ENCODE data around the gene GRIK4.
"Not testable (repeated sequence)": the region's sequence is repeated elsewhere in the genome, so short reads cannot be mapped to it uniquely, and the experiment has no call there.

The GRIK4 gene

DNA sequence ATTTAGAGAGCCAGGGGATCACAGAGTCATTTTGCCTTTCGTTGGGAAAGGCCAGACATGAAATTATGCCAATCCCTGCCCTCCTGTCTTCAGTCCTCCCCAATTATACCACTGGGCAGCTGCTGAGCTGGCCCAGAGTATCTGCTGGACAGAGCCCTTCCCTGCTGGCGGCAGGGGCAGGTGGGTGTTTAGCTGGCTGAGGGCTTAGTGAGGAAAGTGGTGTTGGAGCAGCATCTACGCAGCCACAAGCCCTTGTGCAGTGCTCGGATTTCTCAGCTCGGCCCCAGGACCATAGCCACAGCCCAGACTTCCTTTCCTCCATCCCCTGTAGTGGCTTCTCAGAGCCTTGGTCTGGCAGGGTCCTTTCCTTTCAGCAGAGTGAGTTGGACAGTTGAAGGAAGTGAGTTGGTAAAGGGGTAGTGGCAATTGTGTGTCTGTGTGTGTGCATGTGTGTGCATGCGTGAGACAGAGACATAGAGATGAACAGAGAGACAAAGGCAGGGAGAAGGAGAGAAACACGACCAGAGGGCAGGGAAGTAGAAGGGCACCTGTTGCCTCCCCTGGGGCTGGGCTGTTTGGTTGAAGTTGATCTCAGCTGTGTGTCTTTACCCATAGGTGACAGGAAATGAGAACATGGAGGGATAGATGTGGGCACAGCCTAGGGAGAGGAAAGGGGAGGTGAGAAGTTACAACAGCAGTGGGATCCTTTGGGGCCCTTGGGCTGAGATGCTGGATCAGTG, 66.2 kb downstream of the GRIK4 start:
- DNase-seq = no peak

DNA sequence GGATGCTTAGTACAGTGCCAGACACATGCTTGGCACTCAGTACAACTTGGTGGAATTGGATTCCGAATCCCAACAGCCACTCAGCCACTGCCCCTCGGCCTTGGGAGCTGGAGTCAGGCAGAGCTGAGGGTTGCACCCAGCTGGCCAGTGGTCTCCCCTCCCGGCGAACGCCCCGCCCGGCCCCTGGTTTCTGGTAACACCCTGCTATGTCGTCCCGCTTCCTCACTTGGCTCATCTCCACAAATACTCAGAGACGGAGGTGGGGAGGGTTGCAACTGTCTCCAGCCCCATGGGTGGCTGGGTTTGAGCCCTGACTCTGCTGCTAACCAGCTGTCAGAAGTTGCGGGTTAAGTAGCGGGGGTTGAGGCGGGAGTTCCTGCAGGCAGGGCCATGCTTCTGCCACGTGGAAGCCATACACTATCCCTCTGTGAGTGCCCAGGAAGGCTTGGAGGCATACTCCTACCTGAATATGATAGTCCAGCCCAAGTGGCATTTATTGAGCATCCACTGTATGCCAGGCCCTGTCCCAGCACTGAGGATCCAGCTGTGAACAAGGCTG, 67.1 kb downstream of the GRIK4 start:
- DNase-seq = no peak

- no peak for DNase-seq
These were observed 68.1 kb downstream of the GRIK4 start for GRCh38 chr11:120579611-120580031.

GRCh38 chr11:120581313-120581712, 69.8 kb downstream of the GRIK4 start:
- DNase-seq = no peak

GRCh38 chr11:120582535-120582934, 71.0 kb downstream of the GRIK4 start:
- DNase-seq = not testable (repeated sequence)

DNA sequence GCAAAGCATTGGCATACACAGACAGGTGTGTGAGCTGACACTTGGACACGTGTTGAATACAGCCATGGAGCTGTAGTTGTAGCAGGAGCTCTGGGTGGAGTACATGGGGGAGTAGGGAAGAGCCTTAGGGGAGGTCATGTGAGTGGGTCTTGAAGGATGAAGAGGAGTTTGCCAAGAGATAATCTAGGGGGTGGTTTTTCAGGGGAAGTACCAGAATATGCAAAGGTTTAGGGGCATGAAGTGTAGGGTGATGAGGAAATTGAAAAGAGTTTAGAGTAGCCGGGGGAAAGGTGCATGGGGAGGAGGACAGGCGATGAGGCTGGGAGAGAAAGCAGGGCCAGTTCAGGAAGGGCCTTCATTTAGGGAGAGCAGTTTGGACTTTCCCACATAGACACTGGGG, 74.5 kb downstream of the GRIK4 start:
- no peak for DNase-seq

GRCh38 chr11:120586728-120587127, 75.2 kb downstream of the GRIK4 start:
- no peak for DNase-seq

- no peak for DNase-seq
These were observed 75.8 kb downstream of the GRIK4 start for GRCh38 chr11:120587299-120587698.

GRCh38 chr11:120589376-120589775, 77.8 kb downstream of the GRIK4 start:
- DNase-seq = no peak

DNA sequence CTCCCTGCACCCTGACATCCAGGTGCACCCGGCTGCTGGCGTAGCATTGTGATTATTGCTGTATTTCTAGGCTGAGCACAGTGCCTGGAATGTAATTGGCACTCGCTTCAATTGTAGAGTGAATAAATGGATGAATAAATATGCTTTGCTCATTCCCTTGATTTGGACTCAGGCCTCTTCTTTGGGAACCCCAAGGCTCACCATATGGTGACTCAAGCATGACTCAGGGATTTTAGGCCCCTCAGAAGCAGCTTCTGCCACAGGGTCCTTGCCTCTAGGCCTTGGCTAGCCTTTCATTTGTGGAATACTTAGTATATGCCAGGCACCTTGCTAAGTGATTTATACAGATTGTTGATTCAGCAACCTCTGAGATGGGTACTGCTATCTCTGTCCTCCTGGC, 78.9 kb downstream of the GRIK4 start:
- DNase-seq = no peak

- no peak for DNase-seq
These were observed 83.2 kb downstream of the GRIK4 start for GRCh38 chr11:120594746-120595145.

DNA sequence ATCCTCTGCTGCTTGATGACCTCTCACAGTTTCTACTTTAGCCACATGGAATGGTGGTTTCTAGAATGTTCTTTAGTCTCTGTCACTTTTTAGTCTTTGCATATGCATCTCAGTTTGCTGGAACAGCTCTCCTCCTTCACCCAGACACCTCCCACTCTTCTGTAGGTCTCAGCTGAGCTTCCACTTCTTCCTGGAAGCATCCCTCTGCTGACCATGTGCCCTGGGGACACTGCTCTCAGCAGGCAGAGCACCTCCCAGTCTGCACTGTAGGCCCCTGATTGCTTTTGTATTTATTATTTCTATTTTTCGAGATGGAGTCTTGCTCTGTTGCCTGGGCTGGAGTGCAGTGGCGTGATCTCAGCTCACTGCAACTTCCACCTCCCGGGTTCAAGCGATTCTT, 84.0 kb downstream of the GRIK4 start:
- DNase-seq = no peak

DNA sequence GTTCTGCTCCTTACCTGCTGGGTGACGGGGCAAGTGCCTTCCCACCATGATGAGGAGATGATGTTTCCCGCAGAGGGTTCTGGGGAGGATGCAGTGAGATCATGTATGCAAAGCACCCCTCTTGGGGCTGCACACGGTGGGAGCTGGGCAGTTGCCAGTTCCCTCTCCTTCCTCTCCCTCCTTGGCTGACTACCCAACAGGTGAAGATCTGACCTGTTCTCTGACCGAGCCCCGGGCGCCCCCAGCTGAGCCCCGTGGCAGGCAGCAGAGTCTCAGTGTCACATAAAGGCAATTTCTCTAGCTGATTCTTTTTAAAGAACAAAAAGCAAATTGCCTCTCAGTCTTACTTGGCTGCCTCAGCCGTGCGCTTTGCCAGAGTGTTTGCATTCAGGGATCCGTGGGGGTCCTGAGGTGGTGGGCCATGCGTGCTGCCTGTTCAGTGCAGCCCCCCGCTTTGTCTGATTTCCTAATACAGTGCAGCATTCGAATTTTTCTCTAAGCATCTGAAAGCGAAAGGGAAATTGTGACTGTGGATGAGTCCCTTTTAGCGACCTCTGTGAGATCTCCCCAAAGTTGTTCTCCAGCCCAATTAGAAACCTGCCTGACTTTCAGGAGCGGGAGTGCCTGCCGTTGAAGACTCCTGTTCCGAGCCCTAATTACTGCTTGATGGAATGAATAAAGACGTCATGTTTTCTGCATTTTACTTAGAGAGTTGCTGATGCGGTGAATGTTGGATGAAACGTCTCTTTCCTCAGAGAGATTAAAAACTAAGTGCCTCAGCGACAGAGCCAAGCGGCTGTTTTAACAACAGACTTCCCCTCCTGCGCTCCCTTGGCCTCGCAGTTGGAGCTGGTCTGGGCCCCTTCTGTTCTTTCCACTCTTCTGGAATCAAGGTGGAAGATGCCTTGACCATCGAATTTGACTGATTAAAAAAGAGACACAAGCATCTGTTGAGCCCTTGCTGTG, 86.0 kb downstream of the GRIK4 start:
- DNase-seq = no peak

- no peak for DNase-seq
These were observed 87.1 kb downstream of the GRIK4 start for GRCh38 chr11:120598517-120599257.

GRCh38 chr11:120599816-120600420, 88.4 kb downstream of the GRIK4 start:
- DNase-seq = no peak

GRCh38 chr11:120601536-120601935, 90.0 kb downstream of the GRIK4 start:
- DNase-seq = no peak

DNA sequence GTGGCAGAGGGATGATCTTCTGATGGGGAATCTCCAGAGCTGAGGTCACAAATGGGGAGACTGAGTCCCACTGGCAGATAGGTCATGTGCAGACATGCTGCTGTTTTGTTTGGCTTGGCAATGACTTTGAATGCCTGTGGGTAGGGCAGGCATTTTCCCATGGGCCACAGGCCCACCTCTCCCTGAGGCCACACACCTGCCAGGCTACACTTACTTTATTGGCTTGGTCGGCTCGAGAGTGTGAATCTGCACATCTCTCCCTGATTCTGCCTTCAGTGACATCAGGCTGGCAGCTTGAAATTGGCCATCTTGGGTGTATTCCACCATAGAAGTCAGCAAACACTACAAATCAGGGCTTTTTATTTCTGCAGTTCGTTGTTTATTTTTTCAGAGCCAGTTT, 91.5 kb downstream of the GRIK4 start:
- DNase-seq = no peak

DNA sequence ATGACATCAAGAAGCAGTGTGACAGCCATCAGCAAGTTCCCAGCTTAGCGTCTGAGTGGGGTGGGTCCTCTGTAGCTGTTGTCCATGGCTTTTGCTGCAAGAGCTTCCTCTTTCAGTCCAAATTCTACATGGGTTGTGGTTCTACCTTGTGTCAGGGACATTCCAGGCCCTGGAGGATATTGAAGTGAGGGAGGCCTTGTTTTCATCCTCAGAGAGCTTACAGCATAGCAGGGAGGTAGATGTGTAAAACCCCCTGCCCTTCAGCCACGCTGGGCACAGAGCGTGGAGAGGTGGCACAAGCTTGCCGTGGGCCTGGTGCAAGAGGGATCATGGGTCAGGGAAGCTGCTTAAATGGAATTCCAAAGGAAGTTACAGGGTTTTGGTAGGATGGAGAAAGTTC, 93.9 kb downstream of the GRIK4 start:
- no peak for DNase-seq

- no peak for DNase-seq
These were observed 94.9 kb downstream of the GRIK4 start for GRCh38 chr11:120606211-120607010.

GRCh38 chr11:120608061-120608460, 96.5 kb downstream of the GRIK4 start:
- no peak for DNase-seq

- DNase-seq = no peak
These were observed 97.2 kb downstream of the GRIK4 start for GRCh38 chr11:120608760-120609211.
